T-helper 2 cell treated with Interferon-gamma antibody and Interleukin-4, amounts not matched to agents 5 μg/mL and 100 μg/mL, for 36 hours (primary cell): ENCODE results near the gene LMNA.

Experiments used
- DNase-seq: peaks from one replicate; pipeline ENCODE4 v3.0.0; 2021; ENCODE audit warnings: low spot score
- H3K27ac Mint-ChIP-seq: one replicate; pipeline ENCODE4 v1.8.0; 2021; ENCODE audit warnings: mild to moderate bottlenecking, mixed read lengths
- H3K27me3 Mint-ChIP-seq: one replicate; pipeline ENCODE4 v1.8.0; 2021; ENCODE audit warnings: low read depth, mixed read lengths
- H3K36me3 Mint-ChIP-seq: one replicate; pipeline ENCODE4 v1.8.0; 2021; ENCODE audit warnings: low read depth, mixed read lengths
- H3K4me1 Mint-ChIP-seq: one replicate; pipeline ENCODE4 v1.8.0; 2021; ENCODE audit warnings: low read depth, mixed read lengths
- H3K4me3 Mint-ChIP-seq: one replicate; pipeline ENCODE4 v1.8.0; 2022; ENCODE audit warnings: mild to moderate bottlenecking, moderate library complexity, mixed read lengths
- H3K9me3 Mint-ChIP-seq: one replicate; pipeline ENCODE4 v1.8.0; 2021; ENCODE audit warnings: mixed read lengths

LMNA gene

GRCh38 chr1:156126043-156126629, 11.6 kb downstream of the LMNA start:
- peak overlapping the region; percentile 70 for H3K4me3 Mint-ChIP-seq
- H3K36me3 Mint-ChIP-seq = peaks cover 5% of the 10 kb centered on the region
- H3K27me3 Mint-ChIP-seq = no peaks in the 10 kb centered on the region
- H3K27ac Mint-ChIP-seq = peak overlapping the region; percentile 88
- H3K4me1 Mint-ChIP-seq = peaks cover 78% of the 10 kb centered on the region
- H3K9me3 Mint-ChIP-seq = no peaks in the 10 kb centered on the region
- DNase-seq = peak; percentile 76

DNA sequence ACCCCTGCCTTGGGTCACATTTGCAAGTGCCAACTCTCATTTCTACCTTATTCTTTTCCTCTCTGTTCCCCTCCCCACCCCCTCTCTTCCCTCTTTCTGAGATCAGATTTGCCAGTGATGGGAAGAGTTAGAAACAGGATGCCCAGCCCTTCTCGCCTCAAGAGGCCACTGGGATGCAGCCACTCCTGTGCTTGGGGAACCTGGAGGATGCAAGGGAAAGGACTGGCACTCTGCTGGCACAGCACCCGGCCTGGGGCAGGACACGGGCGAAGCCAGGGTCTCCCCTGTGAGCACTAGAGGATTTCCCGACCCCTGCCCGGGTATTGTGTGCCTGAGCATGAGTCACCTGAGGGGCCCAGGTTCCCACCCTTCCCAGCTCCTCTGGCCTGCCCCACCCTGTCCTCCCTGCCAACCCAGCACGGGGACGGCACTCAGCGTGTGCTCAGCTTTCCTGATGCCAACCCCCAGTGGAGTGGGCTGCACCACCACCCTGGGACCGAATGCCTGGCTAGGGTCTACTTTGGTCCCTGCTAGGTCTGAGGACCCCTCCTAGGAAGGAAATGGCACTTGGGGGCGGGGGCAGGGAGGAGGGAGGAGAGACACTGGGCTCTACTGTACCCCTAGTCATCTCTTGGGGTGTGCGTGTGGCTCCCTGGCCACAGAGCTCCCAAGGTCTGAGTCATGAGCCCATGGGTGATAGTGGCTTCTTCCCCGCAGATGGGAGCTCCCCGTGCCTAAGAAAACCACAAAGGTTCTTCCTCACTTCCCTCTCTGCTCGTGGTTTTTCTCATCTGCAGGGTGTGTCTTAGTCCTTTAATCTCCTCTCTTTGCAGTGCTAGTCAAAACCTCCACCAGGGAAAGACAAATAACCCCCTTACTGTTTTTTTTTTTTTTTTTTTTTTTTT, 12.4 kb downstream of the LMNA start:
- Mint-ChIP-seq H3K27ac (peak overlapping the region; percentile 88), H3K9me3 (no peaks in the 10 kb centered on the region), H3K4me1 (peaks cover 74% of the 10 kb centered on the region), H3K36me3 (peaks cover 10% of the 10 kb centered on the region), H3K4me3 (peak overlapping the region; percentile 77), H3K27me3 (no peaks in the 10 kb centered on the region)
- peak; percentile 93 for DNase-seq

DNA sequence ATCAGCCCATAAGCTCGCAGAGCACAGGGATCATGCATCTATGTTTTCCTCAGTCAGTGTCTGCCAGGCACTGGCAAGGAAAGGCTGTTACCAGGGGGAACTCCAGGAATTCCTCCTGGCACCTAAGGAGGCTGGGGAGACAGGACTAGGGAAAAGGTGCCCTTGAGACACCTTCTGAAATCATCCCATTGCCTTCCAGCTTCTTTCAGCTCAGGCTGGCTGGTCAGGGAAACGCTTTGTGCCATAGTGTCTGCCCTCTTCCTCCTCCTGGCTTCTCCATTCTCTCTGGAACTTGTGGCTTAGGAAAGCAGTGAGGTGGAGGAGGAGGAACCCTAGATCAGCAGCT, 13.8 kb downstream of the LMNA start:
- Mint-ChIP-seq H3K9me3 (no peaks in the 10 kb centered on the region), H3K27ac (no peak overlapping the region), H3K4me3 (peak overlapping the region; percentile 48), H3K36me3 (peaks cover 10% of the 10 kb centered on the region), H3K4me1 (peaks cover 64% of the 10 kb centered on the region), H3K27me3 (no peaks in the 10 kb centered on the region)
- DNase-seq = no peak

DNA sequence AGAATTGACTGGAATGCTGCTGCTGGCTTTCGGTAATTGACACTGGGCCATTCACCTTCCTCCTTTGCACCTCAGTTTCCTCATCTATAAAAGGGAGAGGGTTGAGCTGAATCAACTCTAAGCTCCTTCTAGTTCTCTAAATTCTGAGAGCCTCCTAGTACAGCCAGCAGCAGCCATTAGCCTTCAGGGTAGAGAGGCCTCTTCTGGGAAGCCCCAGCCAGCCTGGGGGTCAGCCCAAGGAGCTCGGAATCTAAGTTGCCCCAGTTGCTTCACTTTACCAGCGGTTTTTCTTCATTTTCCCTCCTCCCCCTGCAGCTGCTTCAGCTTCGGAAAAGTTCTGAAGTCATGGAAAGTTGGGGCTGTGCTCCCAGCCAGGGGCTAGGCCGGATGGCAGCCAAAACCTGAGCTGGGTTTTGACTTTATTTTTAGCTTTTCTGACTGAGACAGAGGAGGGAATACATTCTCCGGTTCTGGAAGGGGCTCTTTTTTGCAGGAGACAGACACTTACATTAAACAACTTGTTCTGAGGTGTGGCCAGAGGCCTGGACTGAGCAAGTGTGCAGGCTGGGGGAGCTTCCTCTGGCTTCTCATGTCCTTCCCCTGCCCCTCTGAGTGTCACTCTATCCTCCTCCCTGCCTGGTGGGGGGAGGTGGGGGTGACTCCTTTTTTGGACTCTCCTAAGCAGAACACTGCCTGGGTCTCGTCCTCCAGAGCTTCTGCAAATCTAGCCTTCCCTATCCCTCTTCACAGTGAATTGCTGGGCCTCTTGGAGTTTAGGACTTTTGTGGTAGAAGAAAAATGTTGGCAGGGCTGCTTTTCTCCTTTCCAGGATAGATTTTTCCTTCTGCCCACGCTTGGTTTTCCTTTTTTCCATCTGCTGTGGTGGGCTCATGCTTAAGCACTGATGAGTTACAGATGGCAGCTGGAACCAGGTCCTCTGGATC, 14.4 kb downstream of the LMNA start:
- no peak for DNase-seq
- Mint-ChIP-seq H3K36me3 (peaks cover 13% of the 10 kb centered on the region), H3K27me3 (no peaks in the 10 kb centered on the region), H3K4me3 (peak overlapping the region; percentile 48), H3K27ac (no peak overlapping the region), H3K9me3 (no peaks in the 10 kb centered on the region), H3K4me1 (peaks cover 58% of the 10 kb centered on the region)

DNA sequence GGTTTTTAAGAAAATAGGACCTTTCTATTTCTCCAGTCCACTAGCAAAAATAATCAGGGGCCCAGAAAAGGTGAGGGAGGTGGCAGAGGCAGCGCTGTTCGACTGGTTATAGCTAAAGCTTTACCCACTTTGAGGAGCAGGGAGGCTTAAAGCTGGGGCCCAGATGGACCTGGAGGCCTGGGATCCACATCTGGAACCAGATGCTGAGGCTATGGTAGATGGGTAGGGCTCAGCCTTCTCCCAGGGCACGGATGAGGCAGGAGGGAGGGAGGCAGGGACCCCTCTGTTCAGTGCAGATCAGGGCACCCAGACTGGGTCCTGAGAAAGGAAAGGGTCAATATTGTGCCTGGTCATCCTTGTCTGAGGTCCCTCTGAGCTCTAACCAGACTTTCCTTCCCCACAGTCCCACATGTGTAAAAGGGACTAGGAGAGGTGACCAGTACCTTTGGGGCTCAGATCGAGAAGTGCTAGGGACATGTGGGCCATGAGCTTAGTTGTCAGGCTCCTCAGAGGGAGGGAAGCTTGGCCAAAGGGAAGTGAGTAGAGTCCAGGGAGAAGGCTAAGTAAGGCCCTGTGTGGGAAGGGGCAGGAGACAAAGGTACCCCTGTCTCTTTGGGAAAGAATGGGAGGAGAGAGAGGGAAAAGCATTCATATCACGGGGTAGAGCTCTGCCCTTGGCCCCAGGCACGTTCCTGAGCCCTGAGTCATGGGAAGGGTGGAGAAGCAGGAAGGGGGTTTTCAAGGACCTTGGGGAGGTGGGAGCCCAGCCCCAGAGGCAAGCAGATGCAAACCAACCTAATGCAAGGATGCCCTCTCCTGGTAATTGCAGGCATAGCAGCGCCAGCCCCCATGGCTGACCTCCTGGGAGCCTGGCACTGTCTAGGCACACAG, 15.4 kb downstream of the LMNA start:
- Mint-ChIP-seq H3K27ac (no peak overlapping the region), H3K36me3 (peaks cover 19% of the 10 kb centered on the region), H3K4me3 (no peak overlapping the region), H3K4me1 (peaks cover 49% of the 10 kb centered on the region), H3K9me3 (no peaks in the 10 kb centered on the region), H3K27me3 (no peaks in the 10 kb centered on the region)
- peak; percentile 68 for DNase-seq

- H3K4me1 Mint-ChIP-seq = peaks cover 43% of the 10 kb centered on the region
- DNase-seq = no peak
- no peak overlapping the region for H3K27ac Mint-ChIP-seq
- no peaks in the 10 kb centered on the region for H3K9me3 Mint-ChIP-seq
- peaks cover 19% of the 10 kb centered on the region for H3K36me3 Mint-ChIP-seq
- no peak overlapping the region for H3K4me3 Mint-ChIP-seq
- H3K27me3 Mint-ChIP-seq = no peaks in the 10 kb centered on the region
Observed at GRCh38 chr1:156130578-156130942, 16.0 kb downstream of the LMNA start.

DNA sequence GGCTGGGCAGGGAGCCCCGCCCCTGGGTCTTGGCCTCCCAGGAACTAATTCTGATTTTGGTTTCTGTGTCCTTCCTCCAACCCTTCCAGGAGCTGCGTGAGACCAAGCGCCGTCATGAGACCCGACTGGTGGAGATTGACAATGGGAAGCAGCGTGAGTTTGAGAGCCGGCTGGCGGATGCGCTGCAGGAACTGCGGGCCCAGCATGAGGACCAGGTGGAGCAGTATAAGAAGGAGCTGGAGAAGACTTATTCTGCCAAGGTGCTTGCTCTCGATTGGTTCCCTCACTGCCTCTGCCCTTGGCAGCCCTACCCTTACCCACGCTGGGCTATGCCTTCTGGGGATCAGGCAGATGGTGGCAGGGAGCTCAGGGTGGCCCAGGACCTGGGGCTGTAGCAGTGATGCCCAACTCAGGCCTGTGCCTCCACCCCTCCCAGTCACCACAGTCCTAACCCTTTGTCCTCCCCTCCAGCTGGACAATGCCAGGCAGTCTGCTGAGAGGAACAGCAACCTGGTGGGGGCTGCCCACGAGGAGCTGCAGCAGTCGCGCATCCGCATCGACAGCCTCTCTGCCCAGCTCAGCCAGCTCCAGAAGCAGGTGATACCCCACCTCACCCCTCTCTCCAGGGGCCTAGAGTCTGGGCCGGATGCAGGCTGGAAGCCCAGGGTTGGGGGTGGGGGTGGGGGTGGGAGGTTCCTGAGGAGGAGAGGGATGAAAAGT, 20.4 kb downstream of the LMNA start:
- Mint-ChIP-seq H3K36me3 (peaks cover 28% of the 10 kb centered on the region), H3K27ac (no peak overlapping the region), H3K9me3 (no peaks in the 10 kb centered on the region), H3K27me3 (no peaks in the 10 kb centered on the region), H3K4me1 (peaks cover 6% of the 10 kb centered on the region), H3K4me3 (no peak overlapping the region)
- DNase-seq = no peak

- Mint-ChIP-seq H3K4me1 (no peaks in the 10 kb centered on the region), H3K4me3 (no peak overlapping the region), H3K27me3 (no peaks in the 10 kb centered on the region), H3K36me3 (peaks cover 23% of the 10 kb centered on the region), H3K27ac (no peak overlapping the region), H3K9me3 (no peaks in the 10 kb centered on the region)
- DNase-seq = no peak
Observed at GRCh38 chr1:156135930-156136871, 21.7 kb downstream of the LMNA start.

- DNase-seq = no peak
- no peaks in the 10 kb centered on the region for H3K4me1 Mint-ChIP-seq
- H3K36me3 Mint-ChIP-seq = peaks cover 19% of the 10 kb centered on the region
- H3K4me3 Mint-ChIP-seq = no peak overlapping the region
- H3K27ac Mint-ChIP-seq = no peak overlapping the region
- no peaks in the 10 kb centered on the region for H3K9me3 Mint-ChIP-seq
- H3K27me3 Mint-ChIP-seq = no peaks in the 10 kb centered on the region
Observed at GRCh38 chr1:156136970-156137483, 22.5 kb downstream of the LMNA start.

DNA sequence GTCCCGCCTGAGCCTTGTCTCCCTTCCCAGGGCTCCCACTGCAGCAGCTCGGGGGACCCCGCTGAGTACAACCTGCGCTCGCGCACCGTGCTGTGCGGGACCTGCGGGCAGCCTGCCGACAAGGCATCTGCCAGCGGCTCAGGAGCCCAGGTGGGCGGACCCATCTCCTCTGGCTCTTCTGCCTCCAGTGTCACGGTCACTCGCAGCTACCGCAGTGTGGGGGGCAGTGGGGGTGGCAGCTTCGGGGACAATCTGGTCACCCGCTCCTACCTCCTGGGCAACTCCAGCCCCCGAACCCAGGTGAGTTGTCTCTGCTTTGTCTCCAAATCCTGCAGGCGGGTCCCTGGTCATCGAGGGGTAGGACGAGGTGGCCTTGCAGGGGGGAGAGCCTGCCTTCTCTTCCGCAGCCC, 24.0 kb downstream of the LMNA start:
- H3K4me3 Mint-ChIP-seq = no peak overlapping the region
- no peak overlapping the region for H3K27ac Mint-ChIP-seq

GRCh38 chr1:156140879-156141707, 26.6 kb downstream of the LMNA start:
- no peak overlapping the region for H3K4me3 Mint-ChIP-seq

More for the DNA sequence above, 24.0 kb downstream of the LMNA start:
- Mint-ChIP-seq H3K9me3 (no peaks in the 10 kb centered on the region), H3K36me3 (peaks cover 19% of the 10 kb centered on the region), H3K27me3 (no peaks in the 10 kb centered on the region), H3K4me1 (no peaks in the 10 kb centered on the region)
- DNase-seq = no peak

More at GRCh38 chr1:156140879-156141707, 26.6 kb downstream of the LMNA start:
- DNase-seq = no peak
- Mint-ChIP-seq H3K36me3 (peaks cover 10% of the 10 kb centered on the region), H3K9me3 (no peaks in the 10 kb centered on the region), H3K27me3 (no peaks in the 10 kb centered on the region), H3K4me1 (peaks cover 7% of the 10 kb centered on the region), H3K27ac (no peak overlapping the region)
